ES-I3 (cell line): Measurements from ENCODE around the gene CLRN1.

Experiments used
- H3K36me3 ChIP-seq: 2 replicates; pipeline ENCODE4 v1.6.1; 2013; ENCODE audit warnings: mild to moderate bottlenecking, low read length, control low read depth, moderate library complexity; ENCODE audit not compliant: insufficient read depth
- H3K4me1 ChIP-seq: 2 replicates; pipeline ENCODE4 v1.6.1; 2013; ENCODE audit warnings: mild to moderate bottlenecking, control low read depth, low read length; ENCODE audit not compliant: insufficient read depth
- H3K9ac ChIP-seq: 2 replicates; pipeline ENCODE4 v1.6.1; 2013; ENCODE audit warnings: low read depth, mild to moderate bottlenecking, low read length, moderate library complexity
- H3K9me3 ChIP-seq: 2 replicates; pipeline ENCODE4 v1.6.1; 2013; ENCODE audit warnings: mild to moderate bottlenecking, low read length, moderate library complexity; ENCODE audit not compliant: control insufficient read depth, insufficient read depth

Gene CLRN1

GRCh38 chr3:150960708-150961684 is 11.5 kb downstream of the CLRN1 start:
- Histone ChIP-seq H3K4me1 (peaks cover 9% of the 10 kb centered on the region; the same call in 1 of the 2 replicates), H3K9me3 (no peaks in the 10 kb centered on the region), H3K36me3 (no peaks in the 10 kb centered on the region), H3K9ac (no peak overlapping the region)

GRCh38 chr3:150958683-150959082 is 13.8 kb downstream of the CLRN1 start:
- no peaks in the 10 kb centered on the region for H3K36me3 ChIP-seq
- no peaks in the 10 kb centered on the region for H3K9me3 ChIP-seq
- H3K9ac ChIP-seq = no peak overlapping the region
- peaks cover 9% of the 10 kb centered on the region; the same call in 1 of the 2 replicates for H3K4me1 ChIP-seq

GRCh38 chr3:150956376-150956775 is 16.2 kb downstream of the CLRN1 start:
- Histone ChIP-seq H3K9ac (no peak overlapping the region), H3K9me3 (no peaks in the 10 kb centered on the region), H3K4me1 (peaks cover 5% of the 10 kb centered on the region; the same call in 1 of the 2 replicates), H3K36me3 (no peaks in the 10 kb centered on the region)

- H3K36me3 ChIP-seq = no peaks in the 10 kb centered on the region
- no peaks in the 10 kb centered on the region for H3K4me1 ChIP-seq
- H3K9me3 ChIP-seq = no peaks in the 10 kb centered on the region
- no peak overlapping the region for H3K9ac ChIP-seq
Observed at GRCh38 chr3:150951923-150952322, 20.6 kb downstream of the CLRN1 start.

GRCh38 chr3:150945226-150946032 is 27.1 kb downstream of the CLRN1 start:
- no peaks in the 10 kb centered on the region for H3K9me3 ChIP-seq
- H3K9ac ChIP-seq = no peak overlapping the region
- H3K4me1 ChIP-seq = no peaks in the 10 kb centered on the region
- no peaks in the 10 kb centered on the region for H3K36me3 ChIP-seq

GRCh38 chr3:150942221-150942620 is 30.3 kb downstream of the CLRN1 start:
- H3K4me1 ChIP-seq = 0 out of 2 replicates have a peak, but pooled peaks cover 3% of the 10 kb centered on the region
- H3K36me3 ChIP-seq = no peaks in the 10 kb centered on the region

GRCh38 chr3:150936693-150937092 is 35.8 kb downstream of the CLRN1 start:
- Histone ChIP-seq H3K9ac (no peak overlapping the region), H3K4me1 (0 out of 2 replicates have a peak, but pooled peaks cover 3% of the 10 kb centered on the region), H3K9me3 (no peaks in the 10 kb centered on the region), H3K36me3 (no peaks in the 10 kb centered on the region)

More at GRCh38 chr3:150942221-150942620, 30.3 kb downstream of the CLRN1 start:
- Histone ChIP-seq H3K9ac (no peak overlapping the region), H3K9me3 (no peaks in the 10 kb centered on the region)

- Histone ChIP-seq H3K9ac (no peak overlapping the region), H3K36me3 (no peaks in the 10 kb centered on the region), H3K9me3 (no peaks in the 10 kb centered on the region), H3K4me1 (no peaks in the 10 kb centered on the region)
Observed at GRCh38 chr3:150933473-150933995, 39.0 kb downstream of the CLRN1 start.

- H3K36me3 ChIP-seq = no peaks in the 10 kb centered on the region
- H3K9me3 ChIP-seq = no peaks in the 10 kb centered on the region
- H3K9ac ChIP-seq = no peak overlapping the region
- no peaks in the 10 kb centered on the region for H3K4me1 ChIP-seq
Observed at GRCh38 chr3:150931745-150932144, 40.8 kb downstream of the CLRN1 start.

- Histone ChIP-seq H3K9me3 (no peaks in the 10 kb centered on the region), H3K36me3 (no peaks in the 10 kb centered on the region), H3K9ac (no peak overlapping the region), H3K4me1 (no peaks in the 10 kb centered on the region)
Observed at GRCh38 chr3:150930839-150931238, 41.7 kb downstream of the CLRN1 start.

- H3K9me3 ChIP-seq = no peaks in the 10 kb centered on the region
- H3K9ac ChIP-seq = no peak overlapping the region
- no peaks in the 10 kb centered on the region for H3K36me3 ChIP-seq
- peaks cover 5% of the 10 kb centered on the region; the same call in 1 of the 2 replicates for H3K4me1 ChIP-seq
Observed at GRCh38 chr3:150928234-150928633, 44.3 kb downstream of the CLRN1 start.

- Histone ChIP-seq H3K9me3 (no peaks in the 10 kb centered on the region), H3K4me1 (peaks cover 17% of the 10 kb centered on the region), H3K9ac (no peak overlapping the region), H3K36me3 (no peaks in the 10 kb centered on the region)
Observed at GRCh38 chr3:150926328-150926727, 46.2 kb downstream of the CLRN1 start.

- Histone ChIP-seq H3K4me1 (peaks cover 19% of the 10 kb centered on the region), H3K9me3 (no peaks in the 10 kb centered on the region), H3K36me3 (no peaks in the 10 kb centered on the region), H3K9ac (peak overlapping the region; percentile 2; the same call in 1 of the 2 replicates)
Observed at GRCh38 chr3:150925751-150926201, 46.8 kb downstream of the CLRN1 start.

GRCh38 chr3:150922611-150923010 is 49.9 kb downstream of the CLRN1 start:
- Histone ChIP-seq H3K36me3 (no peaks in the 10 kb centered on the region), H3K9ac (no peak overlapping the region; the same call in 1 of the 2 replicates), H3K4me1 (peaks cover 31% of the 10 kb centered on the region), H3K9me3 (no peaks in the 10 kb centered on the region)
